NCI-H1436 treated with DMSO at 0.1 percent for 48 hours (cell line): ENCODE measurements around the gene ANGPTL8.

ENCODE experiments used
- DNase-seq: peaks from one replicate; lab custom pipeline; 2025; lab: John Stamatoyannopoulos, UW

ANGPTL8 gene

DNA sequence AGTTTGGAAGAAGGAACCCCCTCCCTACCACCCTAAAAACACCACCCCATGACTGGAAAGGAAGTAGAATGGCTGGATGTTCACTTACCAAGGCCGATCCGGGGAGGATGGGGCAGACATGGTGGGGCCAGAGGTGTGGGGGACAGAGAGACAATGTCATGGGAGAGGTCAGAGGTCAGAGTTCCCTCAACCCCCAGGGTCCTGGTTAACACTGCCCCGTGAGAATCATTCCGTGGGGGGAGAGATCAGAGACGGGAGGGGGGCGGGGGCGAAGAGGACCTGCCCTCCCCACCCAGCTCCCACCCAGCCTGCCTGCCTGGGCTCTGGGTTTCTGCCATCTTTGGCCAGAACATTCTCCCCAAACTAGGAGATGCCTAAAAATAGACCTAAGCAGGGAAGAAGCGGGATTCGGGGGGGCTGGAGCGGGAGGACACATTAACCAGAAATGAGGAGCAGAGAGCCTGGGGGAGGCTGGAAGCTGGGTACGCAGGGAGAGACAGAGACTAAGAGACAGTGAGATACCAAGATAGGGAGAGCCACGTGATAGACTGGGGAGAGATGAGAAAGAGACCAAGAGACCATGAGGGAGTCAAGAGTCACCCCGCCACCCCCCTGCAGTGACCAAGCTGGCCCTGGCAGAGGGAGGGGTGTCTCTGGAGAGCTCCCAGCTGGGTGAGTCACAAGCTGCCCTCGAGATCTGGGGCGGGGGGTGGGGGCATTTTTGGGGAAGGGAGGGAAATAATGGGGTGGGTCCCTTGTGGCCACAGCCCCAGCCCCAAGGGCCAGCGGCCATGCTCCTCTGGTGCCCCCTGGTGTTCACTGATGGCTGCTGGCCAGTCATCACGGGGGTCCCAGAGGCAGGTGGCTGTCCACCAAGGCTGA is 36.0 kb upstream of the ANGPTL8 start:
- no peak for DNase-seq

DNA sequence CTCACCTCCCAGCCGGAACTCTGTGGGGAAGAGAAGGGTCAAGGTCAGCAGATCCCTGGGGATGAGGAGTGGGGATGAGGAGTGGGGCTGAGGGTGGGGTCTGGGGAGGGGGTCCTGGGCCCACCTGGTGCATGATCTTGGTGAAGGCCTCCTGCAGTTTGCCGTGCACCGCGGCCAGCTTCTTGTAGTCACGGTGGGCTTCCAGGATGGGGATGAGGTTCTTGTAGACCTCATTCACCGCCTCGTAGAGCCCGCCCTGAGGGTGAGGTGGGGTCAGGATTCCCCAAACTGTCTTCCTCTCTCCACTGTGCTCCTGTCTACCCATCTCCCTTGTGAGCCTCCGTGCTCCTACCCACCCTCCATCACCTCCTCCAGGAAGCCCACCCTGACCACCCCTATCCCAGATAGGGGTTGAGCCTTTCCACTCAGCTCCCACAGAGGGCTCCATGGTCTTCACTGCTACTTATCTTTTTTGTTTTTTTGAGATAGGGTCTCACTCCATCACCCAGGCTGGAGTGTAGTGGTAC is 35.3 kb upstream of the ANGPTL8 start:
- no peak for DNase-seq

DNA sequence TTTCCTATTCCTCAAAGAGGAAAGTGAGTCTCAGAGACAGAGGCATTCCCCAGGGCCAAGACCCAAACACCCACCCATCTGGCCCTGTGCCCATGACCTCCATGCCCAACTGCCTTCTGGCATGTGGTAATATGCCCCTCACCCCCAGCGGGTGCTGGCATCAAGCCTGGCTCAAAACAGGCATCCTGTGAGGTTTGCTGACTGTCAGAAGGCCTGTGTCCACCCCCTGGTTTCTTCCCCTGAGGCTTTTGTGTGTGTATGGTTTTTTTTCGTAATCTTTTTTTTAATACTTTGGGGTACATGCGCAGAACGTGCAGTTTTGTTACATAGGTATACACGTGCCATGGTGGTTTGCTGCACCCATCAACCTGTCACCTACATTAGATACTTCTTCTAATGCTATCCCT is 34.5 kb upstream of the ANGPTL8 start:
- no peak for DNase-seq

DNA sequence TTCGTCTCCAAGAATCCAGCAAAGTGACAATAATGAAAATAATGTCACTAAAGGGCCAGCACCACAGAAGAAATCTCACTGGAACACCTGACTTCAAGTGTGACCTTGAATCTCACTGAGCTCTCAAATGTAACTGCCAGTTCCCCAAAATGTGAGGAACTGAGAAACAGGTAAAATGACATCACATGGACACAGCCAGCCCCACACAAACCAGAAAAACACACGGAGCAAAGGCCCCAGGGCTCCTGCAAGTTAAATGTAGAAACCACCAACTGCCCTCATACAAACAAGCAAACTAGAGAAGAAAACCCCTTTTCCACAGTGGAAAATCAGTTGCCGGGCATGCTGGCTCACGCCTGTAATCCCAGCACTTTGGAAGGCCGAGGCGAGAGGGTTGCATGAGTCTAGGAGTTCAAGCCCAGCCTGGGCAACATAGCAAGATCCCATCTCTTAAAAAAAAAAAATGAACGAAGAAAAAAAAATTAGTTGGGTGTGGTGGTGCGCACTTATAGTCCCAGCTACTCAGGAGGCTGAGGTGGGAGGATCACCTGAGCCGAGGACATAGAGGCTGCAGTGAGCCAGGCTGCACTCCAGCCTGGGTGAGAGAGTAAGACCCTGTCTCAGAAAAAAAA is 33.4 kb upstream of the ANGPTL8 start:
- no peak for DNase-seq

DNA sequence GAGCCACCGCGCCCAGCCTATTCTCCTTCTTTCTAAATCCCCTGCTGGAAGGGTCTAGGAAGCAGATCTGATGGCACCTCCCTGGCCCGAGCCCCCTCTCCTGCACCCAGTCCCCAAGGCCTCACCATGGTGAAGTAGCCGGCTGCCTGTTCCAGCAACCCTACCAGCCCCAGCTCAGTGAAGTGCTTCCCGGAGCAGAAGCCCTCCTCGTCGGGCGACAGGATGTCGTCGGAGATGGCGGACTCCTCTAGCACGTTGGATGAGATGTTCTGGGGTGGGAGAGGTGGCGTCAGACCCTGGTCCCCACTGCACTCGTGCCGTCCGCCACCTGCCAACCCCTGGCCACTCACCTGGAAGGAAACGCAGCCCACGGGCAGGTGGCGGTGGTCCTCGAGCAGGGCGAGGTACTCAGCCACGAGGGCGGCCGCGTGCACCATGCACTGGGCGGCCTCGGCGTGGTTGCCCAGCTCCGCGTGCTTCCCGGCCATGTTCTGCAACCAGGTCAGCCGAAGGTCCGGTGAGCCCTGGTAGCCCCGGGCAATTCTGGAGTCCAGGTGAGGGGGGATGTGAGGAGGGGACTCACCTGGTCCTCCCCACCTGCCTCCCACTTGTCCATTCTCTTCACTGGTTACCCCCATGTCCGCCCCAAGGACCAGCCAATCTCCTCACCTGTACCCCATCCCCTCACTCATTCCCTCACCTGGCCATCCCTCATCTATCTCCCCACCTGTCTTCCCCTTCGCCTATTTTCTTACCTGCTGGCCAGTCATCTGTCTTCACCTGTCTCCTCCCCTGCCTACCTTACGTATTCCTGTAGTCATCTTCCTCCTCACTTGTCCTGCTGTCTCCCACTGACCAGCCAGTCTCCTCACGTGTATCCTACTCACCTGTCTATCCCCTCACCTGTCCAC is 30.6 kb upstream of the ANGPTL8 start:
- DNase-seq: no peak

DNA sequence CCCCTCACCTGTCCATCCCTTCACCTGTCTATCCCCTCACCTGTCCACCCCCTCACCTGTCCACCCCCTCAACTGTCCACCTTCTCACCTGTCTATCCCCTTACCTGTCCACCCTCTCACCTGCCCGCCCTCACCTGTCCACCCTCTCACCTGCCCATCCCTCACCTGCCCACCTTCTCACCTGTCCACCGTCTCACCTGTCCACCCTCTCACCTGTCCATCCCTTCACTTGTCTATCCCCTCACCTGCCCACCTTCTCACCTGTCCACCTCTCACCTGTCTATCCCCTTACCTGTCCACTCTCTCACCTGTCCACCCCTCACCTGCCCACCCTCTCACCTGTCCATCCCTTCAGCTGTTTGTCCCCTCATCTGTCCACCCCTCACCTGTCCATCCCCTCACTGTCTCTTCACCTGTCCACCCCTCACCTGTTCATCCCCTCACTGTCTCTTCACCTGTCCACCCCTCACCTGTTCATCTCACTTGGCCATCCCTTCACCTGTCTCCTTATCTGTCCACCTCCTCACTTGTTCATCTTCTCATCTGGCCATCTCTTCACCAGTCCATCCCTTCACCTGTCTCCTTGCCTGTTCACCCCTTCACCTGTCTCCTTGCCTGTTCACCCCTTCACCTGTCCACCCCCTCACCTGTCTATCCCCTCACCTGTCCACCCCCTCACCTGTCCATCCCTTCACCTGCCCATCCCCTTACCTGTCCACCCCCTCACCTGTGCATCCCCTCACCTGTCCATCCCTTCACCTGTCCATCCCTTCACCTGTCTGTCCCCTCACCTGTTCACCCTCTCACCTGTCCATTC is 29.4 kb upstream of the ANGPTL8 start:
- no peak for DNase-seq

DNA sequence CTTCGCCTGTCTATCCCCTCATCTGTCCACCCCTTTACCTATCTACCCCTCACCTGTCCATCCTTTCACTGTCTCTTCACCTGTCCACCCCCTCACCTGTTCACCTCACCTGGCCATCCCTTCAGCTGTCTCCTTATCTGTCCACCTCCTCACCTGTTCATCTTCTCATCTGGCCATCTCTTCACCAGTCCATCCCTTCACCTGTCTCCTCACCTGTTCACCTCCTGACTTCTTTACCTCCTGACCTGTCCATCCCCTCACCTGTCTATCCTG is 28.8 kb upstream of the ANGPTL8 start:
- DNase-seq: no peak

DNA sequence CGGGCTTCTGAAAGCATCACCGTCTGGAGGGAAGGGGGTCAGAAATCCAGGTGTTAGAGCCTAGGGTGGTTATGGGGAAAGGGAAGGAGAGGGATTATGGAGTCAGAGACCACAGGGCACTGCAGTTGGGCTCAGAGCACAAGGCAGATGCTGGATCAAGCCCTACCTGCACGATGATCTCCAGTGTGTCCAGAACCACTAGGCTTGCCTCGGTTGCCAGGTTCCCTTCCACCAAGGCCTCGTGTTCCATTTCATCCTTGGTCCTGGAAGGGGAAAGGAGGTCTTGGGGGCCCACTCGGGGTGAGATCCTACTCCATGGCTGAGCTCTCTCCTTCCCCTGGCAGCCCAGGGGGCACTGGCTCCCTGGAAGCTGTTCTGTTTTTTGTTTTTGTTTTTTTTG is 25.0 kb upstream of the ANGPTL8 start:
- no peak for DNase-seq

DNA sequence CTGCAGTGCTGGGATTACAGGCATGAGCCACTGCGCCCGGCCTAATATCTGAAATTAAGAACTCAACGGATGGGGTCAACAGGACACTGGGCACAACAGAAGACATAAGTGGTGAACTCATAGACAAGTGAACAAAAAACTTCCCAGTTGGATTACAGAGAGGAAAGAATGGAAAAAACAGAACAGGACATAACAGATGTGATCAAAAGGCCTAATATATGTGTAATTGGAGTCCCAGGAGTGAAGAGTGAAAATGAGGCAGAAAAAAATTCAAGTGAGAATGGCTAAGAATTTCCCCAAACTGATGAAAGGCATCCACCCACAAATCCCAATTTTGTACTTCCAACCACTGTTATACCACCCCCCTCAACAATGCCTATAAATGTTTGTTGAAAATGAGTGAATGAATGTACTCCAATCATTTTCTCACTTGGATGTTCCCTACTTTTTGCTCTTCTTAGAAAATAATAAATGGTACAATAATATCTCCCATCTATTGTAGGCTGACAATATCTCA is 18.3 kb upstream of the ANGPTL8 start:
- DNase-seq: no peak

DNA sequence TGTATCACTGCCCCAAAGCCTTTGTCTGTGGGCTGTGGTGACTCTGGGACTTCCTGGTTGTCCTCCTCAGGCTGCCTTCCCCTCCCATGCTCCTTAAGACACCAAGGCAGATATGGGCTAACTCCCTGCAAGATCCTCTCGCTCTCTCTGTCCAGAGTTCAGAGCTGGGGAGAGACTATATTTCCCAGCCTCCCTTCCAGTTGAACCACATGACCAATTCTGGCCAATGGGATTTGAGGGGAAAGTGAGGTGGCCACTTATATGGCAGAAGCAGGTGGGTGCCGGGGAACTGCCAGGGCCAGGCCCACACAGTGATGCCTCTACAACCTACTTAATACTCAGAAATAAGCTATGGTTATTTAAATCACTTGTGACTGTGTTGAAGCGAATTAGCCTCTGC is 16.2 kb upstream of the ANGPTL8 start:
- DNase-seq: no peak

DNA sequence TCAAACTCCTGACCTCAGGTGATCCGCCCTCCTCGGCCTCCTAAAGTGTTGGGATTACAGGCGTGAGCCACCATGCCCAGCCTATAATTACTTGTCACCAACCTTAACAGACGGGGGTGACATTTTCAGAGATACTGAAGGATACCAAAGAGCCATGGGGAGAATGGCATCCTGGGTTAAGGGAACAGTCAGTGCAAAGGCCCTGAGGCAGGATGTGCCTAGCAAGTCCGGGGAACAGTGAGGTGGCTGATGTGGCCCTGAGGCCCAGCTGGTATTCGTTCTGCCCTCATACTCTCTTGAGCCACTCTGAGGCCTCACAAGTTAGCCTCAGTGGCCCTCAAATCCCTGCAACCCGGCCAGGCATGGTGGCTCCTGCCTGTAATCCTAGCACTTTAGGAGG is 15.0 kb upstream of the ANGPTL8 start:
- no peak for DNase-seq

DNA sequence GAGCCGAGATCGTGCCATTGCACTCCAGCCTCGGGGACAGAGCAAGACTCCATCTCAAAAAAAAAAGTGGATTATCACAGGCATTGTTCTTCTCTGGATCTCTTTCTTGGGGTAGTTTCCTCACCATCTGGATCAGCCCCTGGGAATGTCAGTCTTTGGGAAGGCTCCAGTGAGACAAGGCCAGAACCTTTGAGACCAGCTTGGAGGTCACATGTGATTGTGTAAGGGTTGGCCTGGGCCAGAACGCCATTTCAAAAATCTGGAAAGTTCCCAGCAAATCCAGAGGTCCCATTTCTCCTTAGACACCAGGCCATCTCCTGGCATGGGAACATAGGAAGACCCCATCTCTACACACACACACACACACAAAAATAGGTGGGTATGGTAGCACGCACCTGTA is 14.2 kb upstream of the ANGPTL8 start:
- DNase-seq: no peak

DNA sequence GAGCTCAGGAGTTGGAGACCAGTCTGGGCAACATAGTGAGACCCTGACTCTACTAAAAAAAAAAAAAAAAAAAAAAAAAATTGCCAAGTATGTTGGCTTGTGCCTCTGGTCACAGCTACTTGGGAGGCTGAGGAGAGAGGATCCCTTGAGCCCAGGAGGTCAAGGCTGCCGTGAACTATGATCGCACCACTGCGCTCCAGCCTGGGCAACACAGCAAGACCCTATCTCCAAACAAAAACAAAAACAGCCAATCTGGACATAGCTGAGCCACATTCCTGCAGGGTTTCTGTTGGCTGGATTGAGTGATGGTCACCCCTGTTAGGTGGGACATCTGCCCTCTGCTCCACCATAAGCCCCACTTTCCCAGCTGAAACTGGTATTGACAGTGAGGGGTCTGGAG is 13.6 kb upstream of the ANGPTL8 start:
- no peak for DNase-seq

DNA sequence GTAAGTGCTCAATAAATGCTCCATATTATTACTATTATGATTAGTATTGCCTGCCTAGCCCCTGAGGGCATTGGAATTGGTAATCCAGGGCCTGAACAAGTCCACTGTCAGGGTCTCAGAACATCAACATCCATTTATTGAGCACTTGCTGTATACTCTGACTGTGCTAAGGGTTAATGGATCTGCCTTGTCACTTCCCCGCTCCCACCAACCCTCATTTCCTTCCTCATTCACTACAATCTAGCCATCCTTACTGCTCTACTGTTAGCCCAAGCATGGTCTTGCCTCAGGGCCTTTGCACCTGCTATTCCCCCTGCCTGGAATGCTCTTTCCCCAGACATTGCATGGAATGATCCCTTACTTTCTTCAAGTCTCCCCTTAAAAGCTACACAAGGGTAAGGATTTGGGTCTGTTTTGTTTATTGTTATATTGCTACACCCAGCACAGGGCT is 12.7 kb upstream of the ANGPTL8 start:
- DNase-seq: no peak

DNA sequence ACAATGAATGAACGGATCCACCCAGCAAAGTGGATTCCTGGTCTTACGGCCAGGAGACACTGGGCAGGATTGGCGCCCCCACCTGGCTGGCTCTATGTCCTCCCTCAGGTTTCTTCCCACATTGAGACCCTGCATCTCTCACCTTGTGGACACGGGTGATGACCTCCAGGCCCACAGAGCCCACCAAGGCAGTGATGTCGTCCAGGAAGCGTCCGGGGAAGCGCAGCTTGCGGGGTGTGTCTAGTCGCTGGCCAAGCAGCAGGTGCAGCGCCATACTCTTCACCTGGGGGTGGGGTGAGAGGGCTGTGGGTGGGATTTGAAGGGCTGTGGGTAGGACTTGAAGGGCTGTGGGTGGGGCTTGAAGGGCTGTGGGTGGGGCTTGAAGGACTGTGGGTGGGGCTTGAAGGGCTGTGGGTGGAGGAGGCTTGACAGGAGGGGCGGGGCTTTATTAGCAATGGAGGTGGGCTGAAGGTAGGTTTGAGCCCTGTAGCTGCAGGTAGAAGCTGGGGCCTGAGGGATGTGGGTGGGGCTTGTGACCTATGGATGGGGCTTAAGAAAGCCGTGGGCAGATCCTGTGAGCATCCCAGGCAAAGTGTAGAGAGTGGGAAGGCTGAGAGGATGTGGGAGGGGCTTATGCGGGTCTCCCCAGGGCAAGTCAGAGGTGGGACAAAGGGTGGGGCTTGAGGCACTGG is 12.1 kb upstream of the ANGPTL8 start:
- no peak for DNase-seq

DNA sequence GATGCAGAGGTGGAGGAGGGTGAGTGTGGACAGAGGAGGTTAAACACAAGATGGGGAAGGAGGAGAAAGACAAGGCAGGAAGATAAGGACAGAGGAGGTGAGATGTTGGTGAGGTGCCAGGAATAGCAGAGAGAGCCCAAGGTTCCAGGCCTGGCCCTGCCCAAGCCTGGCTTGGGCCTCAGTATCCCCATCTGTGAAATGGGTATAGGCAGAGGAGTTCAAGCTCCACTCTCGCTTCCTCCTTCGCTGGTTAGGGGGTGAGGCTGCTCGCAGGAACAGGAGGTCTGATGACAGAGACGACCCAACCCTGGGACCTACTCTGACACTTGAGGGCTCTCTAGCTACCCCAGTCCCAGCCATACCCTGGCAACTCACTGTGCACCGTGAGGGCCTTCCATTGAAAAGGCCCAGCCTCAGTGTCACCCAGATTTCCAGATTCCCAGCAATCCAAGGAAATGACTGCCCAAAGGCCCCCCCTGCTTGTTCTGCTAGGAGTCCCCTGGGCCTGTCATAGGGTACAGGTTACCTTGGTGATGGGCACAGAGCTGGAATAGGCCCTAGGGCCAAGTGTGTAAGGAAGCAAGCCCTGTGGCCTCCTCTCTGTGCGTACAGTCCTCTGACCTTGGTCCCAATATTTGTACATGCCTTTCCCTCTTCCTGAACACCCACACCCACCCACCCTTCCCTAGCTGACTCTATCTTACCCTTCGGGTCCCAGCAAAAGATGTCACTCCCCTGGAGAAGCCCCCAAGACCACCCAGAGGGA is 8.6 kb upstream of the ANGPTL8 start:
- no peak for DNase-seq

DNA sequence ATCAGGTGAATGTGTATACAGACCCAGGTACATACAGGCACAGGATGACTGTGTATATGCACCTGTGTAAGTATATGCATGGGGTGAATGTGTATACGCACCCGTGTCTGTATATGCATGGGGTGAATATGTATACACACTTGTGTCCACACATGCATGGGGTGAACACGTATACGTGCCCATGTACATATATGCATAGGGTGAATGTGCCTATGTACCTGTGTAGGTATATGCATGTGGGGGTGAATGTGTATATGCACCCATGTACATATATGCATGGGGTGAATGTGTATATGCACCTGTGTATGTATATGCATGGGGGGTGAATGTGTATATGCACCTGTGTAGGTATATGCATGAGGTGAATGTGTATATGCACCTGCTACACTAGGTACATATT is 6.9 kb upstream of the ANGPTL8 start:
- DNase-seq: no peak

DNA sequence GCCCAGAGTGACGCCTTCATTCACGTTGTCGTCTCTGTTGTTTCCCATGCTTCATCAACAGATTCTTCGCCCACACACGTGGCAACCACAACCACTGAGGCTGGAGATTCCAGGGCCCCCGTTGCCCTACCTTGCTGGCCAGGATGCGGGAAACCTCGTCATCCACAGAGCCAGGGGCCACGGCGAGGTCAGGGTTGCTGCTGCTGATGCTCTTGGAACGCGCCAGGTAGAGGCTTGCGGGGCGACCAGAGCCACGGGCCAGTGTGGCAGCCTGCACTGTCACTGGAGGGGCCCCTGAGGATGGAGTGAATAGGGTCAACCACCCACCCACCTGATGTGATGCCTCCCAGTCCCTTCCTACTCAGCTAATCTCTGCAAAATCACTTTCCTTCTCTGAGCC is 6.3 kb upstream of the ANGPTL8 start:
- no peak for DNase-seq

DNA sequence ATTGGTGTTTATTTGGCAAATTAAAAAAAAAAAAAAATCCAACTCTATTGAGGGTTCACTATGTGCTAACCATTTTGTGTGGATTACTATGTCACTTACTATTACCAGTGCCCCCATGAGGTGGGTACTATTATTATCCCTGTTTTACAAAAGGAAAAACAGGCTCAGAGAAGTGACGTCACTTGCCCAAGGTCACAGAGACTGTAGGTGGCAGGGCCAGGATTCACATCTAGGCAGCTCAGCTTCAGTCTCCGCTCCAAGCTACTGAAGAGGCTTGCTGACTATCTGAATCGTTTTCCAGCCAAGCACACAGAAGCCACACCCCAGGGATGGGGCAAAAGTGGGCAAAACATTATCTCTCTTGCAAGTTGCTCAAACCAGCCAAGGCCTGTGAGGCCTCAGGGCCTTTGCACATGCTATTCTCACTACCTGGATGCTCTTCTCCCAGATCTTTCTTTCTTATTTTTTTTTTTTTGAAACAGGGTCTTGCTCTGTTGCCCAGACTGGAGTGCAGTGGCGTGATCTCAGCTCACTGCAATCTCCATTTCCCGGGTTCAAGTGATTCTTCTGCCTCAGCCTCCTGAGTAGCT is 4.8 kb upstream of the ANGPTL8 start:
- DNase-seq: no peak
